ENCODE data around the gene GLOD4.
"Not testable (repeated sequence)": the region's sequence is repeated elsewhere in the genome, so short reads cannot be mapped to it uniquely, and the experiment has no call there.

Gene GLOD4

GRCh38 chr17:812638-813204 is 30.6 kb upstream of the GLOD4 start:
- no peak overlapping the region for H3K27ac ChIP-seq (ENCODE audit: low read depth, low read length)
- H3K79me2 ChIP-seq (ENCODE audit: control insufficient read depth, insufficient read depth, low read length, unreplicated experiment): no peaks in the 10 kb centered on the region
- H3K4me1 ChIP-seq (ENCODE audit: control insufficient read depth, insufficient read depth, low read length, unreplicated experiment): peaks cover 3% of the 10 kb centered on the region
- no peaks in the 10 kb centered on the region for H3K27me3 ChIP-seq (ENCODE audit: insufficient read depth, low read length)
- no peak overlapping the region for H3K4me3 ChIP-seq (ENCODE audit: low read depth, low read length)
- no peaks in the 10 kb centered on the region for H3K36me3 ChIP-seq (ENCODE audit: insufficient read depth, low read length)
- H2AFZ ChIP-seq (ENCODE audit: low read length, unreplicated experiment): no peak overlapping the region

GRCh38 chr17:811051-811784 is 29.1 kb upstream of the GLOD4 start:
- no peak overlapping the region for H3K27ac ChIP-seq (ENCODE audit: low read depth, low read length)
- H3K36me3 ChIP-seq (ENCODE audit: insufficient read depth, low read length): no peaks in the 10 kb centered on the region
- no peak overlapping the region for H2AFZ ChIP-seq (ENCODE audit: low read length, unreplicated experiment)
- no peaks in the 10 kb centered on the region for H3K79me2 ChIP-seq (ENCODE audit: control insufficient read depth, insufficient read depth, low read length, unreplicated experiment)
- H3K27me3 ChIP-seq (ENCODE audit: insufficient read depth, low read length): no peaks in the 10 kb centered on the region
- no peak overlapping the region for H3K4me3 ChIP-seq (ENCODE audit: low read depth, low read length)
- H3K4me1 ChIP-seq (ENCODE audit: control insufficient read depth, insufficient read depth, low read length, unreplicated experiment): peaks cover 3% of the 10 kb centered on the region

GRCh38 chr17:807523-808294 is 25.6 kb upstream of the GLOD4 start:
- Histone ChIP-seq H2AFZ (ENCODE audit: low read length, unreplicated experiment) (no peak overlapping the region), H3K36me3 (ENCODE audit: insufficient read depth, low read length) (no peaks in the 10 kb centered on the region), H3K27me3 (ENCODE audit: insufficient read depth, low read length) (no peaks in the 10 kb centered on the region), H3K27ac (ENCODE audit: low read depth, low read length) (no peak overlapping the region), H3K4me1 (ENCODE audit: control insufficient read depth, insufficient read depth, low read length, unreplicated experiment) (no peaks in the 10 kb centered on the region), H3K79me2 (ENCODE audit: control insufficient read depth, insufficient read depth, low read length, unreplicated experiment) (no peaks in the 10 kb centered on the region), H3K4me3 (ENCODE audit: low read depth, low read length) (no peak overlapping the region)

GRCh38 chr17:806781-807522 is 24.9 kb upstream of the GLOD4 start:
- no peak overlapping the region for H3K27ac ChIP-seq (ENCODE audit: low read depth, low read length)
- no peak overlapping the region for H3K4me3 ChIP-seq (ENCODE audit: low read depth, low read length)
- no peak overlapping the region for H2AFZ ChIP-seq (ENCODE audit: low read length, unreplicated experiment)
- no peaks in the 10 kb centered on the region for H3K27me3 ChIP-seq (ENCODE audit: insufficient read depth, low read length)
- H3K36me3 ChIP-seq (ENCODE audit: insufficient read depth, low read length): no peaks in the 10 kb centered on the region
- H3K79me2 ChIP-seq (ENCODE audit: control insufficient read depth, insufficient read depth, low read length, unreplicated experiment): no peaks in the 10 kb centered on the region
- H3K4me1 ChIP-seq (ENCODE audit: control insufficient read depth, insufficient read depth, low read length, unreplicated experiment): no peaks in the 10 kb centered on the region

- Histone ChIP-seq H3K27me3 (ENCODE audit: insufficient read depth, low read length) (no peaks in the 10 kb centered on the region), H2AFZ (ENCODE audit: low read length, unreplicated experiment) (no peak overlapping the region), H3K4me3 (ENCODE audit: low read depth, low read length) (no peak overlapping the region), H3K79me2 (ENCODE audit: control insufficient read depth, insufficient read depth, low read length, unreplicated experiment) (no peaks in the 10 kb centered on the region), H3K4me1 (ENCODE audit: control insufficient read depth, insufficient read depth, low read length, unreplicated experiment) (no peaks in the 10 kb centered on the region), H3K36me3 (ENCODE audit: insufficient read depth, low read length) (no peaks in the 10 kb centered on the region), H3K27ac (ENCODE audit: low read depth, low read length) (no peak overlapping the region)
These were observed 24.3 kb upstream of the GLOD4 start for GRCh38 chr17:806346-806745.

- H3K79me2 ChIP-seq (ENCODE audit: control insufficient read depth, insufficient read depth, low read length, unreplicated experiment); H3K4me1 ChIP-seq (ENCODE audit: control insufficient read depth, insufficient read depth, low read length, unreplicated experiment); H3K27ac ChIP-seq (ENCODE audit: low read depth, low read length); H3K4me3 ChIP-seq (ENCODE audit: low read depth, low read length); H3K36me3 ChIP-seq (ENCODE audit: insufficient read depth, low read length); H2AFZ ChIP-seq (ENCODE audit: low read length, unreplicated experiment); H3K27me3 ChIP-seq (ENCODE audit: insufficient read depth, low read length): not testable (repeated sequence)
These were observed 23.8 kb upstream of the GLOD4 start for GRCh38 chr17:805886-806285.

- H3K36me3 ChIP-seq (ENCODE audit: insufficient read depth, low read length): no peaks in the 10 kb centered on the region
- H2AFZ ChIP-seq (ENCODE audit: low read length, unreplicated experiment): no peak overlapping the region
- no peak overlapping the region for H3K4me3 ChIP-seq (ENCODE audit: low read depth, low read length)
- H3K79me2 ChIP-seq (ENCODE audit: control insufficient read depth, insufficient read depth, low read length, unreplicated experiment): no peaks in the 10 kb centered on the region
- no peaks in the 10 kb centered on the region for H3K4me1 ChIP-seq (ENCODE audit: control insufficient read depth, insufficient read depth, low read length, unreplicated experiment)
- no peaks in the 10 kb centered on the region for H3K27me3 ChIP-seq (ENCODE audit: insufficient read depth, low read length)
- H3K27ac ChIP-seq (ENCODE audit: low read depth, low read length): no peak overlapping the region
These were observed 22.7 kb upstream of the GLOD4 start for GRCh38 chr17:804541-805435.

GRCh38 chr17:802901-803881 is 21.1 kb upstream of the GLOD4 start:
- H3K27ac ChIP-seq (ENCODE audit: low read depth, low read length): no peak overlapping the region
- no peak overlapping the region for H3K4me3 ChIP-seq (ENCODE audit: low read depth, low read length)
- no peaks in the 10 kb centered on the region for H3K36me3 ChIP-seq (ENCODE audit: insufficient read depth, low read length)
- H3K79me2 ChIP-seq (ENCODE audit: control insufficient read depth, insufficient read depth, low read length, unreplicated experiment): no peaks in the 10 kb centered on the region
- no peak overlapping the region for H2AFZ ChIP-seq (ENCODE audit: low read length, unreplicated experiment)
- H3K27me3 ChIP-seq (ENCODE audit: insufficient read depth, low read length): no peaks in the 10 kb centered on the region
- no peaks in the 10 kb centered on the region for H3K4me1 ChIP-seq (ENCODE audit: control insufficient read depth, insufficient read depth, low read length, unreplicated experiment)

GRCh38 chr17:802481-802880 is 20.4 kb upstream of the GLOD4 start:
- no peaks in the 10 kb centered on the region for H3K36me3 ChIP-seq (ENCODE audit: insufficient read depth, low read length)
- H3K27me3 ChIP-seq (ENCODE audit: insufficient read depth, low read length): no peaks in the 10 kb centered on the region
- no peak overlapping the region for H3K27ac ChIP-seq (ENCODE audit: low read depth, low read length)
- no peaks in the 10 kb centered on the region for H3K4me1 ChIP-seq (ENCODE audit: control insufficient read depth, insufficient read depth, low read length, unreplicated experiment)
- H3K4me3 ChIP-seq (ENCODE audit: low read depth, low read length): no peak overlapping the region
- H2AFZ ChIP-seq (ENCODE audit: low read length, unreplicated experiment): no peak overlapping the region
- no peaks in the 10 kb centered on the region for H3K79me2 ChIP-seq (ENCODE audit: control insufficient read depth, insufficient read depth, low read length, unreplicated experiment)

Measured in ACC112 (cell line).